Stimulated activated CD4-positive, alpha-beta T cell treated with anti-CD3 and anti-CD28 coated beads, Interleukin-2, amount 100 ng/mL, for 48 hours (primary cell): ENCODE data around the gene NANOS2.
A peak's percentile ranks its signal among the peaks of the same experiment; 100 is the strongest.

Experiments used
- DNase-seq, 2 donors: peaks; one replicate each; pipeline ENCODE4 v3.0.0-alpha.2; 2020

The NANOS2 gene

GRCh38 chr19:45890877-45891276, 23.7 kb downstream of the NANOS2 start:
- no peak for DNase-seq

- no peak for DNase-seq
Observed at GRCh38 chr19:45889210-45889885, 25.2 kb downstream of the NANOS2 start.

- DNase-seq = no peak
Observed at GRCh38 chr19:45887200-45887710, 27.3 kb downstream of the NANOS2 start.

- DNase-seq = peak; percentile 77 to 82
Observed at GRCh38 chr19:45886427-45887199, 28.0 kb downstream of the NANOS2 start.

- DNase-seq = peak; percentile 78
Observed at GRCh38 chr19:45885556-45886426, 28.8 kb downstream of the NANOS2 start, which contains the start of gene IRF2BP1. IRF2BP1 (minus strand) TSS chr19:45886141; CDS start chr19:45885774, 367 bp downstream.

GRCh38 chr19:45884682-45885555, 29.7 kb downstream of the NANOS2 start:
- DNase-seq = no peak

GRCh38 chr19:45883881-45884681, 30.5 kb downstream of the NANOS2 start:
- no peak for DNase-seq

- DNase-seq = no peak
Observed at GRCh38 chr19:45883586-45883880, 31.0 kb downstream of the NANOS2 start.

- peak; percentile 88 for DNase-seq
Observed at GRCh38 chr19:45882652-45883585, 31.7 kb downstream of the NANOS2 start.

- DNase-seq = no peak
Observed at GRCh38 chr19:45881909-45882528, 32.6 kb downstream of the NANOS2 start.

- DNase-seq = no peak
Observed at GRCh38 chr19:45881082-45881908, 33.3 kb downstream of the NANOS2 start.

GRCh38 chr19:45879971-45880370, 34.6 kb downstream of the NANOS2 start:
- DNase-seq = no peak

GRCh38 chr19:45879055-45879454, 35.5 kb downstream of the NANOS2 start:
- DNase-seq = no peak

GRCh38 chr19:45878043-45878794, 36.4 kb downstream of the NANOS2 start:
- DNase-seq = no peak

- DNase-seq = peak; percentile 28 to 30
Observed at GRCh38 chr19:45876411-45877197, 38.0 kb downstream of the NANOS2 start.

- no peak for DNase-seq
Observed at GRCh38 chr19:45876161-45876410, 38.5 kb downstream of the NANOS2 start.

GRCh38 chr19:45874620-45874966, 40.0 kb downstream of the NANOS2 start:
- no peak for DNase-seq
